Ascending aorta (tissue), 2 donors: Measurements from ENCODE around the gene PDZD2. TPM values are rescaled to one million over a fixed set of nuclear protein-coding genes. Genes with fewer than 3 reads are reported as not detected.
"Not testable (repeated sequence)": the region's sequence is repeated elsewhere in the genome, so short reads cannot be mapped to it uniquely, and the experiment has no call there.

Experiments used
- DNase-seq, 2 donors: peaks; one replicate each; pipeline ENCODE4 v3.0.0-alpha.2; 2019; ENCODE audit warnings: low spot score in 2 of 2
- H3K27ac ChIP-seq, 2 donors: fragments of 200-600 bp; sonication (generic); one replicate each; pipeline ENCODE4 v1.5.1; 2016 to 2017; ENCODE audit warnings: mild to moderate bottlenecking in 1 of 2
- H3K27me3 ChIP-seq: fragments of 200-600 bp; sonication (generic); one replicate; pipeline ENCODE4 v1.5.1; 2017
- H3K36me3 ChIP-seq, 2 donors: fragments of 200-600 bp; sonication (generic); one replicate each; pipeline ENCODE4 v1.5.1; 2016
- H3K4me1 ChIP-seq, 2 donors: fragments of 200-600 bp; sonication (generic); one replicate each; pipeline ENCODE4 v1.5.1; 2016 to 2017; ENCODE audit warnings: mild to moderate bottlenecking in 1 of 2
- H3K4me3 ChIP-seq, 2 donors: fragments of 200-600 bp; sonication (generic); one replicate each; pipeline ENCODE4 v1.5.1; 2016 to 2017; ENCODE audit warnings: mild to moderate bottlenecking in 1 of 2
- H3K9me3 ChIP-seq, 2 donors: fragments of 200-600 bp; sonication (generic); one replicate each; pipeline ENCODE4 v1.5.1; 2016
- intact Hi-C: fragments of 100-400 bp; cut with DNase I; formaldehyde crosslinking; loops from one replicate; pipeline ENCODE4 v1.15.1; 2023
- total RNA-seq: library from RNA; depleted of rRNA; stranded (reverse); fragments of >200 nt; gene quantifications from one replicate; pipeline ENCODE4 v1.1.0, GENCODE V29; 2016
- TF ChIP-seq, protein P1 (sequence below), 3 experiments: fragments of 200-600 bp in 2 of 3; fragments of 450-650 bp in 1 of 3; sonication (generic) in 2 of 3; IDR thresholded peaks; one replicate each; pipeline ENCODE4 v1.5.1; 2016 to 2019; ENCODE audit warnings: antibody characterized with exemption in 3 of 3, mild to moderate bottlenecking in 1 of 3, moderate library complexity in 1 of 3

The PDZD2 gene
- total RNA-seq, 1 donor from 2014 or later, result 8.1 TPM

DNA sequence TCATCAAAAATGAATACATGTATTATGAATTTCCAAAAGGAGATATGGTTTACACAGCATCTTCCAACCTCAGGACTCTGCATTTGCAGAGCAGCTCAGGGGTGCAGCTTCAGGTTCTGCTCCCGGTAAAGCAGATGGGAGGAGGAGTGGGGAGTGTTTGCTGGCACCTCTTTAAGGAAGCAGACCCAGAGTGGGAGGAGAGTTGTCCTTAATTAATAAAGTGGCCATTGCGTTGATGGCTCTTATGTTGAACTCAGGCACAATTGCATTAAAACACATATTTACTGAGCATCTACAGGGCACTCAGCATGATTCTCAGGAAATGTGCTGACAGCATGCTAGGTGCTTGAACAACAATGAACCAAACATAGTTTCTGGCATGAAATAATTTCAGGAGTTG is 121.0 kb downstream of the PDZD2 start:
- Histone ChIP-seq H3K27me3 (no peaks in the 10 kb centered on the region), H3K4me3 (no peak overlapping the region), H3K36me3 (no peaks in the 10 kb centered on the region), H3K9me3 (no peaks in the 10 kb centered on the region), H3K27ac (no peak overlapping the region), H3K4me1 (no peaks in the 10 kb centered on the region)
- TF ChIP-seq, protein P1, sequence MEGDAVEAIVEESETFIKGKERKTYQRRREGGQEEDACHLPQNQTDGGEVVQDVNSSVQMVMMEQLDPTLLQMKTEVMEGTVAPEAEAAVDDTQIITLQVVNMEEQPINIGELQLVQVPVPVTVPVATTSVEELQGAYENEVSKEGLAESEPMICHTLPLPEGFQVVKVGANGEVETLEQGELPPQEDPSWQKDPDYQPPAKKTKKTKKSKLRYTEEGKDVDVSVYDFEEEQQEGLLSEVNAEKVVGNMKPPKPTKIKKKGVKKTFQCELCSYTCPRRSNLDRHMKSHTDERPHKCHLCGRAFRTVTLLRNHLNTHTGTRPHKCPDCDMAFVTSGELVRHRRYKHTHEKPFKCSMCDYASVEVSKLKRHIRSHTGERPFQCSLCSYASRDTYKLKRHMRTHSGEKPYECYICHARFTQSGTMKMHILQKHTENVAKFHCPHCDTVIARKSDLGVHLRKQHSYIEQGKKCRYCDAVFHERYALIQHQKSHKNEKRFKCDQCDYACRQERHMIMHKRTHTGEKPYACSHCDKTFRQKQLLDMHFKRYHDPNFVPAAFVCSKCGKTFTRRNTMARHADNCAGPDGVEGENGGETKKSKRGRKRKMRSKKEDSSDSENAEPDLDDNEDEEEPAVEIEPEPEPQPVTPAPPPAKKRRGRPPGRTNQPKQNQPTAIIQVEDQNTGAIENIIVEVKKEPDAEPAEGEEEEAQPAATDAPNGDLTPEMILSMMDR (IDR thresholded peaks at IDR 0.05), result no peak
- intact Hi-C loops, result no loop called here
- DNase-seq, result no peak

GRCh38 chr5:31761877-31762276 is 122.9 kb downstream of the PDZD2 start:
- H3K4me3 ChIP-seq, result no peak overlapping the region
- DNase-seq, result no peak
- no peak overlapping the region for H3K27ac ChIP-seq
- H3K4me1 ChIP-seq, result no peaks in the 10 kb centered on the region
- intact Hi-C loops, result no loop called here
- no peaks in the 10 kb centered on the region for H3K36me3 ChIP-seq
- H3K27me3 ChIP-seq, result no peaks in the 10 kb centered on the region
- TF ChIP-seq, protein P1 (IDR thresholded peaks at IDR 0.05), result no peak
- no peaks in the 10 kb centered on the region for H3K9me3 ChIP-seq

- H3K9me3 ChIP-seq, result no peaks in the 10 kb centered on the region
Measured at GRCh38 chr5:31763424-31763823, 124.5 kb downstream of the PDZD2 start.

DNA sequence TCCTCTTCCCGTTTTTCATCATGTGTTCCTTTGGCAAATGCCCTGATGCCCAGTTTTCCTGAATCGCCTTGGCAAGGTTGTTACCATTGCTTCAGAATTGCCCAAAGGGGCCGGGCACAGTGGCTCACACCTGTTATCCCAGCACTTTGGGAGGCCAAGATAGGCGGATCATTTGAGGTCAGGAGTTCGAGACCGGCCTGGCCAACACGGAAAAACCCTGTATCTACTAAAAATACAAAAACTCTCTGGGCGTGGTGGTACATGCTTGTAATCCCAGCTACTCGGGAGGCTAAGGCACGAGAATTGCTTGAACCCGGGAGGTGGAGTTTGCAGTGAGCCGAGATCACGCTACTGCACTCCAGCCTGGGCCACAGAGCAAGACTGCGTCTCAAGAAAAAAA is 125.8 kb downstream of the PDZD2 start:
- H3K27me3 ChIP-seq, H3K27ac ChIP-seq, DNase-seq, H3K9me3 ChIP-seq, H3K36me3 ChIP-seq, H3K4me3 ChIP-seq, H3K4me1 ChIP-seq, intact Hi-C loops: not testable (repeated sequence)

More at GRCh38 chr5:31763424-31763823, 124.5 kb downstream of the PDZD2 start:
- no peak for DNase-seq
- H3K4me3 ChIP-seq, result no peak overlapping the region
- no peak overlapping the region for H3K27ac ChIP-seq
- H3K36me3 ChIP-seq, result no peaks in the 10 kb centered on the region
- H3K4me1 ChIP-seq, result no peaks in the 10 kb centered on the region
- TF ChIP-seq, protein P1 (IDR thresholded peaks at IDR 0.05), result no peak
- H3K27me3 ChIP-seq, result no peaks in the 10 kb centered on the region
- intact Hi-C loops, result no loop called here

GRCh38 chr5:31767335-31768031 is 128.6 kb downstream of the PDZD2 start:
- no peak overlapping the region for H3K4me3 ChIP-seq
- no peak overlapping the region for H3K27ac ChIP-seq
- intact Hi-C loops, result no loop called here
- peaks cover 0 to 5% of the 10 kb centered on the region in 2 donors for H3K4me1 ChIP-seq
- no peak for DNase-seq
- no peaks in the 10 kb centered on the region for H3K36me3 ChIP-seq
- TF ChIP-seq, protein P1 (IDR thresholded peaks at IDR 0.05), result no peak
- H3K27me3 ChIP-seq, result no peaks in the 10 kb centered on the region
- H3K9me3 ChIP-seq, result no peaks in the 10 kb centered on the region

DNA sequence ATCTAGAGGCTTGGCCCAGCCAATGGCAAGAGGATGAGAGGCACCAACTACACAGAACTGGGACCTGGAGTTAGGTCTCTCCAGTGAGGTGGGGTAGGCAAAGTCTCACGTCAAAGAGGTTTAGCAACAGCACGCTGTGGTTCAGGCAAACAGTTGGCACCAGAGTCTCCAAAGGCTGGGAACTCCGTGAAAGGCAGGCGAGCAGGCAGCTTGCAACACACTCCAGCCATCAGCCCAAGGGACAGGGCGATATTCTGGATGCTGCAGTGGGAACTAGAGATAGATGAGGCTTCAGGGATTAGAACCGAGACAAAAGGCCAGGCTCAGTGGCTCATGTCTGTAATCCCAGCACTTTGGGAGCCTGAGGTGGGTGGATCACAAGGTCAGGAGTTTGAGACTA is 129.1 kb downstream of the PDZD2 start:
- Histone ChIP-seq H3K4me3 (no peak overlapping the region), H3K4me1 (peaks cover 0 to 5% of the 10 kb centered on the region in 2 donors), H3K27me3 (no peaks in the 10 kb centered on the region), H3K36me3 (no peaks in the 10 kb centered on the region), H3K9me3 (no peaks in the 10 kb centered on the region), H3K27ac (no peak overlapping the region)
- intact Hi-C loops, result no loop called here
- TF ChIP-seq, protein P1 (IDR thresholded peaks at IDR 0.05), result no peak
- DNase-seq, result no peak
